HCT116 (cell line): ENCODE measurements around the gene GASK1A.

Experiments
- CEBPB ChIP-seq: IDR thresholded peaks from 2 replicates; pipeline ENCODE4 v1.6.1; 2012; ENCODE audit warnings: low read depth
- CTCF ChIP-seq, 3 experiments: fragments of 200-600 bp in 1 of 3; sonication (generic) in 1 of 3; IDR thresholded peaks in 2 of 3; conservative IDR thresholded peaks in 1 of 3; 2 replicates each; pipeline ENCODE4 v1.5.1; 2012 to 2017; ENCODE audit warnings: low read depth in 2 of 3, low read length in 2 of 3, antibody characterized with exemption in 1 of 3, borderline replicate concordance in 1 of 3, control low read depth in 1 of 3, mild to moderate bottlenecking in 1 of 3, mixed read lengths in 1 of 3, mixed run types in 1 of 3, moderate library complexity in 1 of 3; ENCODE audit not compliant: insufficient read depth in 1 of 3
- ELF1 ChIP-seq: IDR thresholded peaks from 2 replicates; pipeline ENCODE4 v1.6.1; 2012; ENCODE audit warnings: low read depth, borderline replicate concordance
- EZH2phosphoT487 ChIP-seq: fragments of 200-600 bp; IDR thresholded peaks from 2 replicates; pipeline ENCODE4 v1.6.1; 2018; ENCODE audit warnings: antibody characterized with exemption, borderline replicate concordance
- POLR2AphosphoS5 ChIP-seq: IDR thresholded peaks from 2 replicates; pipeline ENCODE4 v1.6.1; 2011; ENCODE audit warnings: mild to moderate bottlenecking, low read depth, low read length, moderate library complexity
- ZNF274 ChIP-seq: fragments of 200-500 bp; sonication (Bioruptor generic); IDR thresholded peaks from 2 replicates; pipeline ENCODE4 v1.6.1; 2014; ENCODE audit warnings: mild to moderate bottlenecking, low read depth, low read length, inconsistent platforms

DNA sequence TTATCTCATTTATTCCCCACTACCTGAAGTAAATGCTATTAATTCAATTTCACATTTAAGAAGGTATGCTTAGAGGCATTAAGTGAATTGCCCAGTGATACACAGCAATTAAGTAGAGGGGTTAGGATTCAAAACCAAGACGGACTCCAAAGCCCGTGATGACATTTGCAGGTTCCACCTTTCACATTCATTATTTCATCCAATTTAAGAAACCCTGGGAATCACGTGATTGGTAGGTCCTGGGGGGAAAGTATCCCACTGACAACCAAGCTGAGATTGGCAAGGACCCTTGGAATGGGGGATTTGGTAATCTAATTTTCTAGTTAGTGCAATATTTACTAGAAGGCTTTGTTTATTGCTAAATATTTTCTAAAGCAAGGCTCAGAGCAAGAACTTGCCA lies 124.9 kb downstream of the GASK1A start:
- TF ChIP-seq CTCF (IDR thresholded peaks at IDR 0.05 in 2 of 3, conservative IDR thresholded peaks at IDR 0.05 in 1 of 3; ENCODE audit: borderline replicate concordance in 1 of 3, insufficient read depth in 1 of 3, low read depth in 2 of 3, low read length in 2 of 3) (no peak), POLR2AphosphoS5 (no peak), CEBPB (no peak), EZH2phosphoT487 (no peak), ZNF274 (no peak), ELF1 (no peak)
